Effector CD8-positive, alpha-beta T cell (primary cell): ENCODE measurements around the gene PGBD4.

ENCODE experiments used
- DNase-seq: peaks from one replicate; lab custom pipeline; 2025; lab: John Stamatoyannopoulos, UW
- total RNA-seq, 4 experiments: gene quantifications; one replicate each; lab custom pipeline; 2026; lab: John Stamatoyannopoulos, UW

PGBD4 gene
- 7.7 to 14.9 (median 11.6) reads per million in 4 experiments for total RNA-seq

- peak; percentile 98 for DNase-seq
These were observed at the start of gene PGBD4, which contains the start of gene EMC7 for GRCh38 chr15:34101366-34102174. PGBD4 (plus strand) TSS chr15:34102083; CDS start chr15:34102532, 449 bp downstream. EMC7 (minus strand) TSS chr15:34101862; CDS start chr15:34101839, 23 bp downstream.

- no peak for DNase-seq
These were observed 47.7 kb upstream of the PGBD4 start for GRCh38 chr15:34054081-34054707.

- DNase-seq = no peak
These were observed 45.9 kb upstream of the PGBD4 start for GRCh38 chr15:34055868-34056595.

GRCh38 chr15:34056911-34057310 is 45.0 kb upstream of the PGBD4 start:
- DNase-seq = no peak

- DNase-seq = no peak
These were observed 42.4 kb upstream of the PGBD4 start for GRCh38 chr15:34059476-34059875.

GRCh38 chr15:34059946-34060345 is 41.9 kb upstream of the PGBD4 start:
- DNase-seq = no peak

GRCh38 chr15:34064438-34064837 is 37.4 kb upstream of the PGBD4 start:
- no peak for DNase-seq

- DNase-seq = no peak
These were observed 36.6 kb upstream of the PGBD4 start for GRCh38 chr15:34065261-34065660.

- no peak for DNase-seq
These were observed 35.9 kb upstream of the PGBD4 start for GRCh38 chr15:34065941-34066340.

- no peak for DNase-seq
These were observed 31.9 kb upstream of the PGBD4 start for GRCh38 chr15:34070003-34070402.

- DNase-seq = no peak
These were observed 25.1 kb upstream of the PGBD4 start for GRCh38 chr15:34076785-34077184.

- DNase-seq = no peak
These were observed 23.0 kb upstream of the PGBD4 start for GRCh38 chr15:34078900-34079299.

- DNase-seq = no peak
These were observed 22.0 kb upstream of the PGBD4 start for GRCh38 chr15:34079904-34080303.

- DNase-seq = no peak
These were observed 17.8 kb upstream of the PGBD4 start for GRCh38 chr15:34084086-34084485.

GRCh38 chr15:34085746-34086145 is 16.1 kb upstream of the PGBD4 start:
- DNase-seq = no peak

GRCh38 chr15:34099914-34100313 is 2.0 kb upstream of the PGBD4 start:
- DNase-seq = no peak

GRCh38 chr15:34102175-34102925 is 467 bp downstream of the PGBD4 start:
- no peak for DNase-seq

- no peak for DNase-seq
These were observed 4.5 kb downstream of the PGBD4 start for GRCh38 chr15:34106423-34106822.

- no peak for DNase-seq
These were observed 5.4 kb downstream of the PGBD4 start for GRCh38 chr15:34107315-34107714.

GRCh38 chr15:34109797-34110663 is 8.1 kb downstream of the PGBD4 start:
- DNase-seq = no peak

- DNase-seq = no peak
These were observed 9.6 kb downstream of the PGBD4 start for GRCh38 chr15:34111488-34111887.
